Testis (tissue), 5 donors: ENCODE results near the gene SDSL. TPM values are rescaled to one million over a fixed set of nuclear protein-coding genes. Genes with fewer than 3 reads are reported as not detected.

Experiments used
- DNase-seq: peaks from one replicate; pipeline ENCODE4 v3.0.0-alpha.2; 2019
- H3K27ac ChIP-seq, 2 donors: fragments of 200-600 bp; sonication (generic); one replicate each; pipeline ENCODE4 v1.5.1; 2019
- H3K27me3 ChIP-seq: fragments of 200-600 bp; sonication (generic); one replicate; pipeline ENCODE4 v1.5.1; 2019
- H3K36me3 ChIP-seq: fragments of 200-600 bp; sonication (generic); one replicate; pipeline ENCODE4 v1.5.1; 2017; ENCODE audit warnings: low read depth; ENCODE audit errors: missing control alignments
- H3K4me1 ChIP-seq: fragments of 200-600 bp; sonication (generic); one replicate; pipeline ENCODE4 v1.5.1; 2019
- H3K4me3 ChIP-seq, 2 donors: fragments of 200-600 bp; sonication (generic); one replicate each; pipeline ENCODE4 v1.5.1; 2017 to 2019
- H3K9me3 ChIP-seq: fragments of 200-600 bp; sonication (generic); one replicate; pipeline ENCODE4 v1.5.1; 2017
- CTCF ChIP-seq, 3 experiments: fragments of 450-650 bp in 2 of 3; fragments of 200-600 bp in 1 of 3; sonication (generic) in 1 of 3; IDR thresholded peaks; one replicate each; pipeline ENCODE4 v1.5.1; 2016 to 2019; ENCODE audit warnings: antibody characterized with exemption in 3 of 3, mild to moderate bottlenecking in 2 of 3, moderate library complexity in 1 of 3
- POLR2A ChIP-seq: fragments of 450-650 bp; IDR thresholded peaks from one replicate; pipeline ENCODE4 v1.6.1; 2017; ENCODE audit warnings: antibody characterized with exemption, mild to moderate bottlenecking, moderate library complexity
- WGBS, 2 donors: methylation state at CpG; one replicate each; pipeline ENCODE4 v1.1.5; 2018; 5-methylcytosine and 5-hydroxymethylcytosine counted together
- intact Hi-C: fragments of 100-400 bp; cut with DNase I; formaldehyde crosslinking; loops from one replicate; pipeline ENCODE4 v1.15.1; 2023; ENCODE audit warnings: low total_unique reads
- long read RNA-seq, 2 donors: transcript quantifications; one replicate each; lab custom pipeline, GENCODE V29; 2026
- polyA plus RNA-seq: library from polyadenylated mRNA; stranded (reverse); fragments of 350-450 nt; fragmentation: Illumina TruSeq; extraction: RNeasy Lipid Tissue Mini Kit (QIAGEN cat#74804); gene quantifications from one replicate; pipeline ENCODE4 v1.2.3, GENCODE V29; 2014; ENCODE audit warnings: low read depth, low replicate concordance; ENCODE audit not compliant: insufficient read depth
- total RNA-seq, 2 donors: library from RNA; depleted of rRNA; stranded (reverse); fragments of >200 nt; gene quantifications; one replicate each; pipeline ENCODE4 v1.2.3, GENCODE V29; 2016

Gene SDSL
- 10 to 100 TPM; 15.9 to 25.2 TPM for total RNA-seq
- polyA plus RNA-seq: 16.3 TPM
- long read RNA-seq, donor 1, partial matches to known transcripts: 0 of 3 reads
- long read RNA-seq, donor 1, other reads (novel, unspliced or antisense): 0 of 3 reads
- long read RNA-seq, donor 2, transcript SDSL-202 (8 exons, 1,449 nt): major isoform, 7 of 7 reads
- long read RNA-seq, donor 2, partial matches to known transcripts: 0 of 7 reads
- long read RNA-seq, donor 2, other reads (novel, unspliced or antisense): 0 of 7 reads

DNA sequence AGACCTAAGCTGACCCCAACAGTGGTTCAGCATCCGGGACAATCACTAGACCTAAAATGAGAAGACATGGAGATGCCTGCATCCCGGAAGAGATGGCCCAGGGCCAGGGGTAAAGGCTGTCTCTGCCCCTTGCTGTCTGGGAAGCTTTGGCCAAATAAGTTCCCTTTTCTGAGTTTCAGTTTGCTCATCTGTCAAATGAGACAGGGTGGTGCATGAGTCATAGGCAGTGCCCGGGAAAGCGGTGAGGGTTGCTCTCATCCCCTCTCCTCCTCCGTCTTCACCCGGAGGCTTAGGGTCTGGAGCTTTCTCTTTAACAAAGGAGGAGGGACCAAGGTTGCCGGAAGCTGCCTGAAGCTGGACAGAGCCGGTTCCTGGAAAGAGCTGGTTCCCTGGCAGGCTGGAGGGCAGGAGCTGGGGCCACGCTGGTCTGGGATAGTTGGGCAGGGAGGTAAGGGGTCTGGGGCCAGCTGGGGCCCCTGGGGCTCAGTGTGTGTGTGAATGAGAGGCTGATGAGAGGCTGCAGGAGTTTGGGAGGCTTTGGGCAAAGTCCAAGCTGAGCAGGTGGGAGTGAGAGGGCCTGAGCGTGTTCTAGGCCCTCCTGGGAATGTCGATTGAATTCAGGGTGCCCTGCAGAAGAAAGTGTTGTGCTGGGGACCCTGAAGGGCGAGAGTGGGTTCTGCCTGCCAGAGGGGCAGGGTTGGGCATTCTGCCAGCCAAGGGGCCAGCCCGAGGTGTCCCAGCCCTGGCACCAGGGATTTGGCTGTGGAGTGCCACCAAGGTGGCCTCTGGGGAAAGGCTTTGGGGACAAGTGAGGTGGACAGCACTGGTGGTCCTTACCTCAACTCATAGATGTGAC is at the start of gene SDSL:
Gene SDSL (plus strand): TSS at position 351 of the 856 bp plus-strand sequence. CDS start 5,603 bp downstream, outside the sequence.
- intact Hi-C loops: no loop called here
- Histone ChIP-seq H3K9me3 (no peaks in the 10 kb centered on the region), H3K36me3 (no peaks in the 10 kb centered on the region), H3K27me3 (no peaks in the 10 kb centered on the region), H3K4me3 (peak within 1 kb of the TSS; percentile 48 to 60), H3K27ac (peak within 1 kb of the TSS; percentile 79 to 82), H3K4me1 (peaks cover 10% of the 10 kb centered on the region)
- WGBS, 2 donors: 14 to 33% methylated on average over 11 to 13 of the region's 13 CpGs
- DNase-seq: peak; percentile 81
- no peak for TF ChIP-seq CTCF (IDR thresholded peaks at IDR 0.05)
- no peak for TF ChIP-seq POLR2A

- Histone ChIP-seq H3K27me3 (no peaks in the 10 kb centered on the region), H3K27ac (no peak overlapping the region), H3K4me3 (no peak overlapping the region), H3K36me3 (no peaks in the 10 kb centered on the region), H3K4me1 (peaks cover 4% of the 10 kb centered on the region), H3K9me3 (no peaks in the 10 kb centered on the region)
- DNase-seq: no peak
- TF ChIP-seq CTCF (IDR thresholded peaks at IDR 0.05) (no peak), POLR2A (no peak)
- 84 to 95% methylated on average over 3 of the region's 3 CpGs for WGBS, 2 donors
- intact Hi-C loops: no loop called here
These were observed 48.7 kb upstream of the SDSL start for GRCh38 chr12:113373440-113373839.

DNA sequence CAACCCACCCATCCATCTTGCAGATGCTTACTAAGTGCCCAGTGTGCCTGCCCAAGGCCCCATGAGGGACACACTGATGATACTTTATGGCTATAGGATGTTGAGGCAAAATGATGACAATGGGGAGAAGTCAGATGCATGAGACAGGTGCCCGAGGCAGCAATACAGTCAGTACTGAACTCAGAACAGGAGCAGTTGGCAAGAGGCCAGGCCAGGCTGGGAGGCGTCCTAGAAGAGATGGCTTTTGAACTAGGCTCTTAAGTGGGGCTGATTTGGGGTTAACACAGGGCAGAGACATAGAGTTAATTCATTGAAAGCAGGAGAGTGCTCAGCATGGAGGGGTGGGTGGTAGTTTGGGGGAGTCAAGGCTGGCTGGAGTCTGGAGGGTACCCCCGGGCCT is 48.2 kb upstream of the SDSL start:
- intact Hi-C loops: no loop called here
- Histone ChIP-seq H3K9me3 (no peaks in the 10 kb centered on the region), H3K4me3 (no peak overlapping the region), H3K36me3 (no peaks in the 10 kb centered on the region), H3K4me1 (peaks cover 4% of the 10 kb centered on the region), H3K27me3 (no peaks in the 10 kb centered on the region), H3K27ac (no peak overlapping the region)
- TF ChIP-seq POLR2A: no peak
- no peak for TF ChIP-seq CTCF (IDR thresholded peaks at IDR 0.05)
- 63 to 79% methylated on average over 3 of the region's 3 CpGs for WGBS, 2 donors
- DNase-seq: peak; percentile 25

DNA sequence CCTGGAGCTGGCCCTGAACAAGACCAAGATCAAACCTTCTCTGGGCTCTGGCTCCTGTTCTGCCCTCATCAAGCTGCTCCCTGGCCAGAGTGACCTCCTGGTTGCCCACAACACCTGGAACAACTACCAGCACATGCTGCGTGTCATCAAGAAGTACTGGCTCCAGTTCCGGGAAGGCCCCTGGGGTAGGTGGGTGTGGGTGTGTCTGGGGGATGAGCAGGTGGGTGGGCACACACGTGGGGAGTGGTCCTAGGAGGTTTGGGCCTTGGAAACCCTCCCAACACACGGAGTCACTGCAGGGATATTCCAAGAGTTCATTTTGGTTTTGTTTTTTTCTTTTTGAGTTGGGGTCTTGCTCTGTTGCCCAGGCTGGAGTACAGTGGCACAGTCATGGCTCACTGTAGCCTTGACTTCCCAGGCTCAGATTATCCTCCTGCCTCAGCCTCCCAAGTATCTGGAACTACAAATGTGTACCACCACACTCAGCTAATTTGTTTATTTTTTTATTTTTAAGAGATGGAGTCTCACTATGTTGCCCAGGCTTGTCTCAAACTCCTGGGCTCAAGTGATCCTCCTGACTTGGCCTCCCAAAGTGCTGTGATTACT is 47.3 kb upstream of the SDSL start:
- Histone ChIP-seq H3K27ac (no peak overlapping the region), H3K4me3 (no peak overlapping the region), H3K27me3 (no peaks in the 10 kb centered on the region), H3K9me3 (no peaks in the 10 kb centered on the region), H3K36me3 (no peaks in the 10 kb centered on the region), H3K4me1 (no peaks in the 10 kb centered on the region)
- WGBS, 2 donors: 98 to 100% methylated on average over 2 to 4 of the region's 4 CpGs
- TF ChIP-seq POLR2A (no peak), CTCF (IDR thresholded peaks at IDR 0.05) (no peak)
- intact Hi-C loops: no loop called here
- DNase-seq: no peak
